Measurements from ENCODE around the gene SERINC3. TPM values are rescaled to one million over a fixed set of nuclear protein-coding genes. Genes with fewer than 3 reads are reported as not detected.
A peak's percentile ranks its signal among the peaks of the same experiment; 100 is the strongest.

The SERINC3 gene
- polyA plus RNA-seq, 1 of the 3 experiments (the other 2 are of a cell fraction) = 105 TPM

DNA sequence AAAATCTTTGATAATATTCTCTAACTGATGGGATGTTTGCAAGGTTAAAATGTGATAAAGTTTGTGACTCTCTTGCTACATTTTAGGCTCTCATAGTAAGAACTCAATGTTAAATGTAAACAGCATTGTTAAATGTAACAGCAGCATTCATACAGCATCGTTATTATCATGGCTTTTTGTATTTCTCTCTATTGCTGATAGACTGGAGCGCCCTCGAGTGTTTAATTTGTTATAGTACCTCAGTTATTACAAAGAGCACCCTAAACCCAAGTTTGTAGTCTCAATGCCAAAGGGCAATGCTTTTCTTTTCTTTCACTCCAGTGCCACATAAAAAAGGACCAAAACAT, 61.1 kb downstream of the SERINC3 start (continued):
- TF ChIP-seq, protein P1, sequence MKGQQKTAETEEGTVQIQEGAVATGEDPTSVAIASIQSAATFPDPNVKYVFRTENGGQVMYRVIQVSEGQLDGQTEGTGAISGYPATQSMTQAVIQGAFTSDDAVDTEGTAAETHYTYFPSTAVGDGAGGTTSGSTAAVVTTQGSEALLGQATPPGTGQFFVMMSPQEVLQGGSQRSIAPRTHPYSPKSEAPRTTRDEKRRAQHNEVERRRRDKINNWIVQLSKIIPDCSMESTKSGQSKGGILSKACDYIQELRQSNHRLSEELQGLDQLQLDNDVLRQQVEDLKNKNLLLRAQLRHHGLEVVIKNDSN (IDR thresholded peaks at IDR 0.05; ENCODE audit: borderline replicate concordance, low read depth) = no peak

DNA sequence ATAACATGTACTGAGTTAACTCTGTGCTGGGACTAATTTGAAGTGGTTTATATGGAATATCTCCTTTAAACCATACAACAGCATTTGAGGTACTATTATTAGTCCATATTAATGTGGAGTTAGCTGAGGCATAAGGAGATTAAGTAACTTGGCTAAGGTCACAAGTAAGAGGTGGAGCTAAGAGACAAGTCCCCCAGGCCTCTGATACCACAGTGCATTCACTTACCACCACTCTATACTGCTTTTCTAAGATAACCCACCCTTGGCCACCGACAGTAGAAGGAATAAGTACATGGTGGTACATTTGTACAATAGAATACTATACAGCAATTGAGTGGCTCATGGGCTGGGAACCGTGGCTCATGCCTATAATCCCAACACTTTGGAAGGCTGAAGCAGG, 62.6 kb downstream of the SERINC3 start:
- CTCF ChIA-PET = interaction anchor here (1.2 to 6.2 kb wide), 7 partner anchors 11 to 243 kb away, joined by 3 to 57 read pairs (median 9); partner anchors contain the start of gene FITM2
- WGBS (ENCODE audit: low lambda C conversion rate) = 22% methylated on average over 2 of the region's 2 CpGs
- no peak for DNase-seq
- Histone ChIP-seq H3K79me2 (ENCODE audit: insufficient read depth) (no peaks in the 10 kb centered on the region), H3K9ac (no peak overlapping the region), H3K9me3 (no peaks in the 10 kb centered on the region), H3K9me2 (no peaks in the 10 kb centered on the region), H4K20me1 (ENCODE audit: insufficient read depth) (no peaks in the 10 kb centered on the region), H3K27me3 (ENCODE audit: insufficient read depth) (no peaks in the 10 kb centered on the region), H3K4me1 (ENCODE audit: control insufficient read depth in 1 of 2, insufficient read depth in 2 of 2, low read depth in 1 of 2, low read length in 1 of 2) (peaks cover 0 to 4% of the 10 kb centered on the region in 2 experiments; a peak in 1 of 4 replicates), H3F3A (replicated peaks; ENCODE audit: insufficient read depth) (no peaks in the 10 kb centered on the region), H2AFZ (ENCODE audit: low read depth) (no peak overlapping the region), H3K4me3 (ENCODE audit: low read depth in 2 of 2, low read length in 1 of 2) (no peak overlapping the region), H3K36me3 (replicated peaks in 1 of 2; ENCODE audit: control insufficient read depth in 1 of 2, insufficient read depth in 2 of 2, low read length in 1 of 2) (no peaks in the 10 kb centered on the region), H3K4me2 (no peak overlapping the region), H3K27ac (ENCODE audit: low read depth in 2 of 2, low read length in 1 of 2) (no peak overlapping the region)
- POLR2A ChIA-PET = no interaction called here
- TF ChIP-seq RCOR1 (IDR thresholded peaks at IDR 0.05; ENCODE audit: low read length) (no peak), TAF1 (IDR thresholded peaks at IDR 0.05; ENCODE audit: borderline replicate concordance, low read depth, low read length) (no peak), SIN3A (IDR thresholded peaks at IDR 0.05; ENCODE audit: borderline replicate concordance, low read depth, low read length) (no peak)
- TF ChIP-seq, protein P2, sequence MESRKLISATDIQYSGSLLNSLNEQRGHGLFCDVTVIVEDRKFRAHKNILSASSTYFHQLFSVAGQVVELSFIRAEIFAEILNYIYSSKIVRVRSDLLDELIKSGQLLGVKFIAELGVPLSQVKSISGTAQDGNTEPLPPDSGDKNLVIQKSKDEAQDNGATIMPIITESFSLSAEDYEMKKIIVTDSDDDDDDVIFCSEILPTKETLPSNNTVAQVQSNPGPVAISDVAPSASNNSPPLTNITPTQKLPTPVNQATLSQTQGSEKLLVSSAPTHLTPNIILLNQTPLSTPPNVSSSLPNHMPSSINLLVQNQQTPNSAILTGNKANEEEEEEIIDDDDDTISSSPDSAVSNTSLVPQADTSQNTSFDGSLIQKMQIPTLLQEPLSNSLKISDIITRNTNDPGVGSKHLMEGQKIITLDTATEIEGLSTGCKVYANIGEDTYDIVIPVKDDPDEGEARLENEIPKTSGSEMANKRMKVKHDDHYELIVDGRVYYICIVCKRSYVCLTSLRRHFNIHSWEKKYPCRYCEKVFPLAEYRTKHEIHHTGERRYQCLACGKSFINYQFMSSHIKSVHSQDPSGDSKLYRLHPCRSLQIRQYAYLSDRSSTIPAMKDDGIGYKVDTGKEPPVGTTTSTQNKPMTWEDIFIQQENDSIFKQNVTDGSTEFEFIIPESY (IDR thresholded peaks at IDR 0.05; ENCODE audit: borderline replicate concordance, low read depth) = no peak
- TF ChIP-seq, protein P3, sequence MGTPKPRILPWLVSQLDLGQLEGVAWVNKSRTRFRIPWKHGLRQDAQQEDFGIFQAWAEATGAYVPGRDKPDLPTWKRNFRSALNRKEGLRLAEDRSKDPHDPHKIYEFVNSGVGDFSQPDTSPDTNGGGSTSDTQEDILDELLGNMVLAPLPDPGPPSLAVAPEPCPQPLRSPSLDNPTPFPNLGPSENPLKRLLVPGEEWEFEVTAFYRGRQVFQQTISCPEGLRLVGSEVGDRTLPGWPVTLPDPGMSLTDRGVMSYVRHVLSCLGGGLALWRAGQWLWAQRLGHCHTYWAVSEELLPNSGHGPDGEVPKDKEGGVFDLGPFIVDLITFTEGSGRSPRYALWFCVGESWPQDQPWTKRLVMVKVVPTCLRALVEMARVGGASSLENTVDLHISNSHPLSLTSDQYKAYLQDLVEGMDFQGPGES (IDR thresholded peaks at IDR 0.05; ENCODE audit: low read depth, low read length) = no peak

DNA sequence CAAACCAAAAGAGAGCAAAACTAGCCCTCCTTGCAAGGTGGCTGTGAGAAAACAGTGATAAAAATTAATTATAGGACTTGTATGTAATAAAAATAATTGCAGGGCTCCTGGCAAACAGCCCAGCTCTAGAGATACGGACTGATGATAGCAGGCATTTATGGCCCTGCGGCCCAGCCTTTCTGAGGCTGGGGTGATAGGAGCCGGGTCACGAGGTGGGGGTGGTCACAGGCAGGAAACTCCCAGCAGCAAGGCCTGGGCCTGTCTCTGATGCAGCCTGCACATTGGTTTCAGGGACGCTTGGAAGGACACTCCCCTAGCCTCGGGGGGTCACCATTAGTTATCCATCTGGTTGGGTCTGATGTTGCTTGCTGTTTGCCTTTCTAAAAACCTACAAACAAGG, 64.9 kb downstream of the SERINC3 start:
- no peaks in the 10 kb centered on the region for H3K27me3 ChIP-seq (ENCODE audit: insufficient read depth)
- no peak overlapping the region for H3K4me3 ChIP-seq (ENCODE audit: low read depth in 2 of 2, low read length in 1 of 2)
- H3K9me3 ChIP-seq = no peaks in the 10 kb centered on the region
- H3K36me3 ChIP-seq (replicated peaks in 1 of 2; ENCODE audit: control insufficient read depth in 1 of 2, insufficient read depth in 2 of 2, low read length in 1 of 2) = no peaks in the 10 kb centered on the region
- TF ChIP-seq RAD21 (IDR thresholded peaks at IDR 0.05; ENCODE audit: low read length) = no peak
- no peak for TF ChIP-seq YY1 (IDR thresholded peaks at IDR 0.05; ENCODE audit: low read depth)
- no peak for TF ChIP-seq RFX5 (IDR thresholded peaks at IDR 0.05; ENCODE audit: low read length)
- TF ChIP-seq ELF1 (IDR thresholded peaks at IDR 0.05) = no peak
- TF ChIP-seq GATA2 (CRISPR knock-in tag; IDR thresholded peaks at IDR 0.05) = peak; percentile 37; the same call in 1 of the 2 replicates
- no peak for TF ChIP-seq RXRA (IDR thresholded peaks at IDR 0.05; ENCODE audit: borderline replicate concordance, low read depth)
- no peak for TF ChIP-seq EP300 (IDR thresholded peaks at IDR 0.05; ENCODE audit: borderline replicate concordance in 1 of 2, low read depth in 1 of 2, low read length in 1 of 2)
- TF ChIP-seq SMC3 (IDR thresholded peaks at IDR 0.05; ENCODE audit: low read depth, low read length) = no peak
- no peak for TF ChIP-seq EZH2phosphoT487 (IDR thresholded peaks at IDR 0.05; ENCODE audit: borderline replicate concordance, low read depth)
- TF ChIP-seq, protein P1 (IDR thresholded peaks at IDR 0.05; ENCODE audit: borderline replicate concordance, low read depth) = no peak
- TF ChIP-seq, protein P4, sequence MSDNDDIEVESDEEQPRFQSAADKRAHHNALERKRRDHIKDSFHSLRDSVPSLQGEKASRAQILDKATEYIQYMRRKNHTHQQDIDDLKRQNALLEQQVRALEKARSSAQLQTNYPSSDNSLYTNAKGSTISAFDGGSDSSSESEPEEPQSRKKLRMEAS (IDR thresholded peaks at IDR 0.05; ENCODE audit: low read depth) = no peak
- TF ChIP-seq MXI1 (IDR thresholded peaks at IDR 0.05; ENCODE audit: low read depth, low read length) = 0 out of 2 replicates have a peak, but pooled peaks have one; percentile 12
- no peak for TF ChIP-seq CHD2 (IDR thresholded peaks at IDR 0.05; ENCODE audit: low read length, partially characterized antibody)
- TF ChIP-seq, protein P5, sequence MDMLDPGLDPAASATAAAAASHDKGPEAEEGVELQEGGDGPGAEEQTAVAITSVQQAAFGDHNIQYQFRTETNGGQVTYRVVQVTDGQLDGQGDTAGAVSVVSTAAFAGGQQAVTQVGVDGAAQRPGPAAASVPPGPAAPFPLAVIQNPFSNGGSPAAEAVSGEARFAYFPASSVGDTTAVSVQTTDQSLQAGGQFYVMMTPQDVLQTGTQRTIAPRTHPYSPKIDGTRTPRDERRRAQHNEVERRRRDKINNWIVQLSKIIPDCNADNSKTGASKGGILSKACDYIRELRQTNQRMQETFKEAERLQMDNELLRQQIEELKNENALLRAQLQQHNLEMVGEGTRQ (IDR thresholded peaks at IDR 0.05; ENCODE audit: borderline replicate concordance, low read depth, low read length) = no peak
- no peak for TF ChIP-seq FOXM1 (IDR thresholded peaks at IDR 0.05; ENCODE audit: low read depth)
- no peaks in the 10 kb centered on the region for H3F3A ChIP-seq (replicated peaks; ENCODE audit: insufficient read depth)
- H2AFZ ChIP-seq (ENCODE audit: low read depth) = no peak overlapping the region
- no peak overlapping the region for H3K4me2 ChIP-seq
- 66% methylated on average over 2 of the region's 6 CpGs for WGBS (ENCODE audit: low lambda C conversion rate)
- DNase-seq = peak; percentile 68
- H3K79me2 ChIP-seq (ENCODE audit: insufficient read depth) = no peaks in the 10 kb centered on the region
- ChIA-PET POLR2A (no interaction called here), CTCF (interaction anchor here (0.8 to 2.5 kb wide), 8 partner anchors 15 to 240 kb away, joined by 3 to 8 read pairs (median 6); partner anchors contain the start of gene FITM2)
- H3K4me1 ChIP-seq (ENCODE audit: control insufficient read depth in 1 of 2, insufficient read depth in 2 of 2, low read depth in 1 of 2, low read length in 1 of 2) = peaks cover 0 to 4% of the 10 kb centered on the region in 2 experiments; a peak in 1 of 4 replicates
- no peaks in the 10 kb centered on the region for H4K20me1 ChIP-seq (ENCODE audit: insufficient read depth)
- no peaks in the 10 kb centered on the region for H3K9me2 ChIP-seq
- no peak overlapping the region for H3K27ac ChIP-seq (ENCODE audit: low read depth in 2 of 2, low read length in 1 of 2)
- no peak overlapping the region for H3K9ac ChIP-seq

All from SK-N-SH (cell line).